Progenitor cell of endocrine pancreas (in vitro differentiated cells): ENCODE measurements around the gene CFAP410. TPM values are rescaled to one million over a fixed set of nuclear protein-coding genes. Genes with fewer than 3 reads are reported as not detected.

ENCODE experiments used
- DNase-seq: peaks from one replicate; pipeline ENCODE4 v3.0.0; 2021; ENCODE audit warnings: low spot score; ENCODE audit not compliant: unreplicated experiment
- H3K27ac Mint-ChIP-seq: 2 replicates; pipeline ENCODE4 v1.8.0; 2021; ENCODE audit warnings: mild to moderate bottlenecking, moderate library complexity, mixed read lengths
- H3K27me3 Mint-ChIP-seq: 2 replicates; pipeline ENCODE4 v1.8.0; 2021; ENCODE audit warnings: mixed read lengths
- H3K36me3 Mint-ChIP-seq: 2 replicates; pipeline ENCODE4 v1.8.0; 2022; ENCODE audit warnings: mixed read lengths; ENCODE audit not compliant: insufficient read depth
- H3K4me1 Mint-ChIP-seq: 2 replicates; pipeline ENCODE4 v1.8.0; 2021; ENCODE audit warnings: low read depth, mixed read lengths
- H3K4me3 Mint-ChIP-seq: 2 replicates; pipeline ENCODE4 v1.8.0; 2021; ENCODE audit warnings: low read depth, mild to moderate bottlenecking, moderate library complexity, mixed read lengths
- H3K9me3 Mint-ChIP-seq: 2 replicates; pipeline ENCODE4 v1.8.0; 2021; ENCODE audit warnings: low read depth, mixed read lengths
- CTCF ChIP-seq: fragments of 200-600 bp; sonication (generic); IDR thresholded peaks from one replicate; pipeline ENCODE4 v1.5.0; 2021; ENCODE audit warnings: antibody characterized with exemption, mild to moderate bottlenecking; ENCODE audit not compliant: unreplicated experiment
- total RNA-seq: library from RNA; stranded (reverse); gene quantifications from 2 replicates; pipeline ENCODE4 v1.2.1, GENCODE V29; 2021

Gene CFAP410
- total RNA-seq, 1 donor from 2014 or later, result 32.4 TPM

DNA sequence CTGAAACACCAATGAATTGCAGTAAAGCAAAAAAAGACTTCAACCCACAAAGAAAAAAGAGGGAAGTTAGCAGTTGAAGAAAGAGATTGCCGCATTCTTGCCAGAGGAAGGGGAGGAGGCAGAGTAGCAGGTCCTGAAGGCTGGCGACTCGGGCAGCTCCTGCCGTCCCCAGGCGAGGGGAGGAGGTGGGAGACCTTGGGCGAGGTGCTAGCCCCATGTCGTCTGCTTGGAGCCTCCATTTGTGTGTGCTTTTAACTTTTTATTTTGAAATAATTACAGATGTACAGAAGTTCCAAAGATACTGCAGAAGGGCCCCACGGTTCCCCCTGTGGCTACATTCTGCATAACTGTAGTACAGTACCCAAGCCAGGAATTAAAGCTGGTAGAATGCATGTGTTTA, 21.0 kb upstream of the CFAP410 start:
- no peak for DNase-seq
- no peaks in the 10 kb centered on the region for H3K9me3 Mint-ChIP-seq
- no peaks in the 10 kb centered on the region for H3K36me3 Mint-ChIP-seq
- no peak overlapping the region for H3K27ac Mint-ChIP-seq
- no peak overlapping the region for H3K4me3 Mint-ChIP-seq
- peaks cover 3% of the 10 kb centered on the region for H3K27me3 Mint-ChIP-seq
- TF ChIP-seq CTCF, result peak; percentile 32
- no peaks in the 10 kb centered on the region for H3K4me1 Mint-ChIP-seq

DNA sequence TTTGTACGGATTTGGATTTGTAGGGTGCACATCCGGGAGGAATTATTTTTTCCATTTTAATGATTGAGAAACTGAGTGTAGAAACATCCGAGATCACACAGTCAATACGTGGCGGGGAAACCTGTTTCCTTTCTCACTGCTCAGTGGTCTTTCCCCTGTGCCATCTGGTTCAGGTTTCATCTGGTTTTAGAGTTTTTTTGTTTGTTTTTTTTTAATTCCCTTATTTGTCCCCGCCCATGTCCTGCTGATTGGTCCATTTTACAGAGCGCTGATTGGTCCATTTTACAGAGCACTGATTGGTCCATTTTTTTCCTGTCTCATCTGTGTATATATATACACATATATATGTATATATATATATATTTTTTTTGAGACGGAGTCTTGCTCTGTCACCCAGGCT, 20.2 kb upstream of the CFAP410 start:
- H3K27me3 Mint-ChIP-seq, result peaks cover 3% of the 10 kb centered on the region
- no peak overlapping the region for H3K27ac Mint-ChIP-seq
- no peaks in the 10 kb centered on the region for H3K36me3 Mint-ChIP-seq
- DNase-seq, result no peak
- H3K9me3 Mint-ChIP-seq, result no peaks in the 10 kb centered on the region
- no peaks in the 10 kb centered on the region for H3K4me1 Mint-ChIP-seq
- TF ChIP-seq CTCF, result no peak
- no peak overlapping the region for H3K4me3 Mint-ChIP-seq

- no peak for DNase-seq
- Mint-ChIP-seq H3K27me3 (no peaks in the 10 kb centered on the region), H3K9me3 (no peaks in the 10 kb centered on the region), H3K27ac (no peak overlapping the region), H3K4me3 (no peak overlapping the region), H3K4me1 (no peaks in the 10 kb centered on the region), H3K36me3 (no peaks in the 10 kb centered on the region)
- TF ChIP-seq CTCF, result no peak
These were observed 18.1 kb upstream of the CFAP410 start for GRCh38 chr21:44357064-44357837.

GRCh38 chr21:44356636-44357035, 17.4 kb upstream of the CFAP410 start:
- H3K4me1 Mint-ChIP-seq, result no peaks in the 10 kb centered on the region
- no peak overlapping the region for H3K27ac Mint-ChIP-seq
- no peaks in the 10 kb centered on the region for H3K27me3 Mint-ChIP-seq

GRCh38 chr21:44356160-44356559, 17.0 kb upstream of the CFAP410 start:
- Mint-ChIP-seq H3K9me3 (no peaks in the 10 kb centered on the region), H3K27me3 (no peaks in the 10 kb centered on the region), H3K4me1 (no peaks in the 10 kb centered on the region), H3K27ac (no peak overlapping the region), H3K36me3 (no peaks in the 10 kb centered on the region), H3K4me3 (no peak overlapping the region)
- DNase-seq, result no peak
- no peak for TF ChIP-seq CTCF

More at GRCh38 chr21:44356636-44357035, 17.4 kb upstream of the CFAP410 start:
- H3K4me3 Mint-ChIP-seq, result no peak overlapping the region
- H3K9me3 Mint-ChIP-seq, result no peaks in the 10 kb centered on the region
- TF ChIP-seq CTCF, result no peak
- H3K36me3 Mint-ChIP-seq, result no peaks in the 10 kb centered on the region
- no peak for DNase-seq
